Epidermal melanocyte (primary cell): ENCODE data around the gene ZSCAN12.
"Not testable (repeated sequence)": the region's sequence is repeated elsewhere in the genome, so short reads cannot be mapped to it uniquely, and the experiment has no call there.

ENCODE experiments used
- DNase-seq: peaks from one replicate; pipeline ENCODE4 v3.0.0; 2011; ENCODE audit warnings: low spot score; ENCODE audit not compliant: insufficient read length

The ZSCAN12 gene

DNA sequence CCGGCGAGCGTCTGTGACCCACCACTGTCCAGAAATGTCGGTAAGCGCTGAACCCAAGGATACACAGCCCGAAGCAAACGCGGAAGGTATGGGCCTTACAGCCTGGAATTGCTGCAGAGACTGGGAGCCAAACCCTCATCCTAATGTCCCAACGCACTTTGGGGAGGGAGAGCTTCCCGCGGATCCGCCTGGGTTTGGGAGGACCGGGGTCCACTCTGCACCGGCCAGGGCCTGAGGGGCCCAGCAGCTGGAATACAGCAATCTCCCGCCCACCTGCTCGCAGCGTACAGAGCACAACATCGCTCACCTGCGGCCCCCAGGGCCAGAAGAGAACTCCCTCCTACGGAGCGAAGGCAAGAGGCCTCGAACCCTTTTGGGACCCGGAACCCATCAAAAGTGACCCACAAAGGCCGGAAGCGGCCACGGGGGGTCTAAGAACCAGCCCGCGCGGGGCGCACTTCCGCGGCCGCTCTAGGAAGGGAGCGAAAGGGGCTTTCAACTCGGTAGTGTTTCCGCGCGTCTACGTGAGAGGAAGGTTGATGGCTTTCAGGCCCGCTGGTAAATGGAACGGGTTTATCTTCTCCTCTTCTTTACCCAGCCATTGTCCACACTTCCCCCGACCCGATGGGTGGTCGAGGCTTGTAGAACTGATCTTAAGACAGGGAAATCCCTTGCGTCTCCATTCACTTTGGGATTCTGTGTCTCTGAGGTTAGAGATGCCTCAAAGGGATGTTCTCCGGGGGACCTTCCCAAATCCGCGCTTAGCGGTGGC lies at the start of gene ZSCAN12:
ZSCAN12 (minus strand) TSS at position 398 of the 772 bp plus-strand sequence. CDS start 1,342 bp downstream, outside the sequence.
- peak; percentile 57 for DNase-seq

DNA sequence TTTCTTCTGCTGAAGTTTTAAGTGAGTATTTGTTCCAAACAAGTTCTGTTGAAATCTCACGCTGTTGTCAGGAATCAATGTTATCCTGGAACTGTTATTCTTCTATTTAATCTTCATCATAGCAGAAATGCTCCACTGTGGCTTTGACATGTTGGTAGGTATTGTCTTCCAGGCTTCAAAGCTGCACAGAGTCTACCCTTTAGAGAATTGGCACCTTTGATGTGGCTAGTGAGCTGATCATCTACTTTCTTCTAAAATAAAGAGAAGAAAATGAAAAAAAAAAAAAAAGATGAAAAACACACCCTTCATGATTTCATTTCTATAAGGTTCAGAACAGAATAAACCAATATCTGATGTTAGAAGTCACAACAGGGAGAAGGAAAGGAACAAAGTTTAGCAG lies 49.5 kb upstream of the ZSCAN12 start:
- DNase-seq: no peak

DNA sequence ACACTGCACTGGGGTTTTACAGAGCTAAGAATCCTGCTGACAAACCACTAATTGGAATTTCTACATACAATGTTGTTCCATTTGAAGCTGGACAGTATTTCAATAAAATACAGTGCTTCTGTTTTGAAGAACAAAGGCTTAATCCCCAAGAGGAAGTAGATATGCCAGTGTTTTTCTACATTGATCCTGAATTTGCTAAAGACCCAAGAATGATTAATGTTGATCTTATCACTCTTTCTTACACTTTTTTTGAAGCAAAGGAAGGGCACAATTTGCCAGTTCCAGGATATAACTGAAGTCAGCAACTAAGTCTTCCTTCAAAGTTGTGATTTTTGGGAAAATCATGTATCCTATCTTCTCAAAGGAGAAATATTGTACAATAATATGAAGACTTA lies 48.0 kb upstream of the ZSCAN12 start:
- not testable (repeated sequence) for DNase-seq

DNA sequence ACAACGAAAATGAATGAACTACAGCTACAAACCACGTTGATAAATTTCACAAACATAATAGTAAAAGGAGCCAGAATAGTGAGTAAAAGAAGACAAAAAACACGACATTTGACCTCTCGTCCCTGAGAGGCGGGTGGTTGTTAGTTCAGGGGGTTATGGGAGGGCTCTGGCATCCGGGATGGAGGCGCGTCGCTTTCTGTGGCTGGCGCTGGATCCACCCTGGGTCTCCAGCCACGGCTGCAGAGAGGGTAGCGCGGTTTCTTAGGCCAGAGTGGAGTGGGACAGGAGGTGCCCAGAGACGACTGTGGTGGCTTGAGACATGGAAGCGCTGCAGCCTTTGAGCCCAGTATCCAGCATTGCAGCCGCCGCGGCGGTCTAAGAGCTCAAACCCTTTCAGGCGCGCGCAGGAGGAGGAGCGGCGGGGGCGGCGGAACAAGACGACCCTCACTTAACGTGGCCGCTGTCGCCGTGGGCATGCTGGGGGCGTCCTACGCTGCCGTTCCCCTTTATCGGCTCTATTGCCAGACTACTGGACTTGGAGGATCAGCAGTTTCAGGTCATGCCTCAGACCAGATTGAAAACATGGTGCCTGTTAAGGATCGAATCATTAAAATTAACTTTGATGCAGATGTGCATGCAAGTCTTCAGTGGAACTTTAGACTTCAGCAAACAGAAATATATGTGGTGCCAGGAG lies 47.4 kb upstream of the ZSCAN12 start:
- DNase-seq: no peak

DNA sequence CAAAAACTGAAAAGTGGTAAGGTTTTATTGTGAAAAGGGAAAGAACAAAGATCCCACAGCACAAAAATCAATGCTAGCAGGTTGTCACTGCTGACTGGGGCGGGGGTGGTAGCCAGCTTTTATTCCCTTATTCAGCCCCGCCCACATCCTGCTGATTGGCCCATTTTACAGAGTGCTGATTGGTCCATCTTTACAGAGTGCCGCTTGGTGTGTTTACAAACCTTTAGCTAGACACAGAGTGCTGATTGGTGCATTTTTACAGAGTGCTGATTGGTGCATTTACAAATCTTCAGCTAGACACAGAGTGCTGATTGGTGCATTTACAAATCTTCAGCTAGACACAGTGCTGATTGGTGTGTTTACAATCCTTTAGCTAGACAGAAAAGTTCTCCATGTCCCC lies 45.2 kb upstream of the ZSCAN12 start:
- DNase-seq: not testable (repeated sequence)

DNA sequence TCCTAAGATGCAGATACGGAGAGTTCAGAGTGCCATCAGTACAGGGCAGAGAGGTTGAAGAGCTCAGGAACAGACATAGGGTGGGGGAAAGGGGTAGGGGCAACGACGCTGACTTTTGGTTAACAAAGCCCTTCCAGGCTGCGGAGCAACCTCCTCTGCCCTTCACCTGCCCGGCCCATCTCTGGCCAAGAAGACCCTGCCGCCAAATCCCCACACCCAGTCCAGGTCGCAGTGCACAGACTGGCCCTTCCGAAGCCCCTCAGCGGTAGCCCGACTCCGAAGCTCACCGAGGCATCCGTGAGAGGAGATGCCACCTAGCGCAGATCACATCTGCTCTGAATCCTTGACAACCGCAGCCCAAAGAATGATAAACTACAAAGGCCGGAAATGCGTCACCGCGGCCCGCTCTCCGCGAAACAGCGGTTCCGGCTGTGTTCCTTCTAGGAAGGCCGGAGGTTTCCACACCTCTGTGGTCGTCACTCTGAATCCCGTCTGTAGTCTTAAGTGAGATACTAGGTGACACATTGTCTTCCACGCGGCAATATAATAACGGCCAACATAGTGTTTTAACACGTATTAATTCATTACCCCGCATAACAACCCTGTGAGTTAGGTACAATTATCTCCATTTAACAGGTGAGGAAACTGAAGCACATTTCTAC lies 43.7 kb upstream of the ZSCAN12 start, which contains the start of gene ZSCAN23:
ZSCAN23 (minus strand) TSS at position 380 of the 662 bp plus-strand sequence. CDS start 7,225 bp downstream, outside the sequence.
- peak; percentile 63 for DNase-seq

DNA sequence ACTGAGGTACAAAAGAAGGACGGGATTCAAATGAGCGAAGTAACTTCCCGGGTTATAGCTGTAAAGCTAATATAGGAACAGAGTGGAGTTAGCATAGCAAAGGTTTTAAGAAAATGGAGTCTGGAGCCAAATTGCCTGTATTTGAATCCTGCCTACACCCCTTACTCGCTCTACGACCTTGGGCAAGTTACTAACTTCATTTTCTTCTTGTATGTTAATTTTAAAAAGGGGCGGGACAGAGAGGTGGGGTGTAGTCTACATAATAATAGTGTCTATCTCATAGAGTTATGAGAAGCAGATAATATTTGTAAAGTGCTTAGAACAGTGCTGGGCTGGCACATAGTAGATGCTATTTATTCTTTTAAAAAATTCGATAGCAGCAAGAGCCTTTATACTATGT lies 43.0 kb upstream of the ZSCAN12 start:
- no peak for DNase-seq

DNA sequence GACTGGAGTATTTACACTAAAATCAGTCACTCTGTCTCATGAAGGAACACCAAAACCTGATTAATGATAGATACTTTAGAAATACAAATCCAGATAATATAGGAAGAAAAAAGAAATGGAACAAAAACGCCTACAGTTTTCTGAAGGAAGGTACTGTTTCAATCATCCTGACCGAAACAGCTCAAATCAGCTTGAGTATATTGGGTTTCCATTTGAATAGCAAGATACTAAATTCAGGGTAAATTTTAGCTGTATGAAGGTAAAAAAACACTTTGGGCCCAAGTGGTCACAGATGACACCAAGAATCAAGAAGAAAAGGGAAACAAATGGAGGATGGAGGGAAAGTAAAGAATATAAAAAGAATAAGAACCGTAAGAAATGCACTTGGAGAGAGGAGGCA lies 36.9 kb upstream of the ZSCAN12 start:
- DNase-seq: no peak

DNA sequence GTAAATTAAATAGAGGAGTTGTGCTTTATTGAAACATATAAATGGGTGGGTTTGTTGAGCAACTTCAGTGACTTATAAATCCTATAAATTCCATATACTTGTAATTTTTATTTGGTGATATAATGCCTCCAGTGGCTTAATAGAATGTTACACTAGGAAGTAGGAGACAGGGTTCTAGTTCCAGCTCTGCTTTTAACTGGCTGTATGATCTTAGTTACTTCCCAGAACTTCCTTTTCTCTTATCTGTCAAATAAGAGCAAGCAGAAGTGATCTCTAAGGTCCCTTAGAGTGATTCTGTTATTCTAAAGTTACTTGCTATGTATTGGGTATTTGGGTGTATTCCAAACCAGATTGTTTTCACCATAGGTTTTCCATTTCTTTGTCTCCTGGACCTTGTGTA lies 33.6 kb upstream of the ZSCAN12 start:
- DNase-seq: no peak

DNA sequence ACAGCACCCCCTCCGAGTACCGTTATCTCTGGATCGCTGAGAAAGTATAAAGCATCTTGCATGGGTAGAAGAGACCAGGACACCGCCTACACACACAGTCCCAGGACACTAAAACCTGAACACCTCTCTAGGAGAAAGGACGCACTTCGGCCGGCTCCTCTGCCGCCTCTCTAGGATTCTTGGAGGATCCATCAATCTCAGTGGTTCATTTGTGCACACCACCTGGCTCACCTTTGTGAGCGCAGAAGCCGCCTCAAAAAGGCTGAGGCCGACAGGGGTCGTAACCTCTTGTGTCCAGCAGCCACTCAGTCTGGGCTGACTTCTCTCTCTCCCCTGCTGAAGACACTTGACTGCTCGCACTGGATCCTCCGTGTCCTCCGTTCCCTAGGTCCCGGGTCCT lies 30.2 kb upstream of the ZSCAN12 start:
- no peak for DNase-seq

DNA sequence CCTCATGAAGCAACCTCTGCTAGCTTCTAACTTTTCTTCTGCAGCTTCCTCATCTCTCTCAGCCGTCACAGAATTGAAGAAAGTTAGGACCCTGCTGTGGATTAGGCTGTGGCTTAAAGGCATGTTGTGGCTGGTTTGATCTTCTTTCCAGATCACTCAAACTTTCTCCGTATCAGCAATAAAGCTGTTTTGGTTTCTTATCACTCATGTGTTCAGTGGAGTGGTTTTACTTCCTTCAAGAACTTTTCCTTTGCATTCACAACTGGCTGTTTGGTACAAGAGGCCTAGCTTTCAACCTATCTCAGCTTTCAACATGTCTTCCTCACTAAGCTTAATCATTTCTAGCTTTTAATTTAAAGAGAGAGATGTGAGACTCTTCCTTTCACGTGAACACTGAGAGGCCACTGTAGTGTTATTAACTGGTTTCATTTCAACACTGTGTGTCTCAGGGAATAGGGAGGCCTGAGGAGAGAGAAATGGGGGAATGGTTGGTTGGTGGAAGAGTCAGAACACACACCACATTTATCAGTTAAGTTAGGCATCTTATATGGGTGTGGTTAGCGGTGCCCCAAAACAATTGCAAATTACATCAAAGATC lies 26.5 kb upstream of the ZSCAN12 start:
- DNase-seq: no peak

DNA sequence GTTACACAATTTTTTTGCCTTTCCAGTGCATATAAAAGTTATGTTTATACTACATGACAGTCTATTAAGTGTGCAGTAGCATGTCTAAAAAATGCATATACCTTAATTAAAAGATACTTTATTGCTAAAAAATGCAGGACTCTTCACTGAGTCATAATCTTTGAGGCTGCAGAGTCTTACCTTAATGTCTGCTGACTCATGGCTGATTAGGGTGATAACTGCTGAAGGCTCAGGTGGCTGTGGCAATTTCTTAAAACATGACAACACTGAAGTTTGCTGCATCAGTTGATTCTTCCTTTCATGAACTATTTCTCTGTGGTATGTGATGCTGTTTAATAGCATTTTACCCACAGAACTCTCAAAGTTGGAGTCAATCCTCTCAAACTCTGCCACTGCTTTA lies 24.6 kb upstream of the ZSCAN12 start:
- DNase-seq: no peak

DNA sequence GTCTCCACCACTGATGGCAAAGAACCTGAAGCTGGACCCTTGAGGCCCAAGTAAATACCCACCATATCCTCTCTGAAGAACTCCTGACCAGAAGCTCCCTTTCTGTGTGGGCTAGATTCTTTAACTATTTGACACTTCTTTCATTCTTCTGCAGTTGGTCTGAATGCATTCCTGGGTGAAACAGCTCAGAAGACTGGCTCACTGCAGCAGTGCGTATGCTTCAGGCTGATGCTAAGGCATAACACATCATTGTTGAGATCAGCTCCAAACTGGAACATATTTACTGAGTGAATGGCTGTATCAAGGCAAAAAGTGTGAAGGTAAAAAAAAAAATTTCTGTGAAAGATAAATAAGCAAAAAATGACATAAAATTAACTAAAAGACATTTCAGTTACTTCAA lies 24.0 kb upstream of the ZSCAN12 start:
- DNase-seq: no peak

DNA sequence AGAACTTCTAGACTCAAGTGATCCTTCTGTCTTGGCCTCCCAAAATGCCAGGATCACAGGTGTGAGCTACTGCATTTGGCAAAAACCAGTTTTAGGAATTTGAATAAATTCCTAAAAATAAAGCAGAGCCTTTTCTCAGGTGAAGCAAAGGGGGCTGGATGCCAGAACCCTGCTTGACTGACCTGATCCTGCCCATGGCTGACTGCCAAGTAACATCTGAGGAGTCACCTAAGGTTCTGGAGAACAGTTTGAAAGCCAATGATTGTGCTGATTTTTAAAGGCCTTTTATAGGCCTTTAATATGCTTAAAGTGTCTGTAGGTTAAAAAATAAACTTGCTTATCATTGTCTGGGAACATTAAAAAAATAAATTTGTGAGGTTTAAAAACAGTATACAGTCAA lies 14.1 kb upstream of the ZSCAN12 start:
- DNase-seq: no peak

DNA sequence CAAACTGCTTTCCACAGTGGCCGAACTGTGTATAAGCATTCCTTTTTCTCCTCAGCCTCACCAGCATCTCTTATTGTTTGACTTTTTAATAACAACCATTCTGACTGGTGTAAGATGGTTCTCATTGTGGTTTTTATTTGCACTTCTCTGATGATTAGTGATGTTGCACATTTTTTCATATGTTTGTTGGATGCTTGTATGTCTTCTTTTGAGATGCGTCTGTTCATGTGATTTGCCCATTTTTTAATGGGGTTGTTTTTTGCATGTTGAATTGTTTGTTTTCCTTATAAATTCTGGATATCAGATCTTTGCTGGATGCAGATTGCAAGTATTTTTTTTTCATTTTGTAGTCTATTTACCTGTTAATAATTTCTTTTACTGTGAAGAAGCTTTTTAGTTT lies 11.2 kb upstream of the ZSCAN12 start:
- no peak for DNase-seq

DNA sequence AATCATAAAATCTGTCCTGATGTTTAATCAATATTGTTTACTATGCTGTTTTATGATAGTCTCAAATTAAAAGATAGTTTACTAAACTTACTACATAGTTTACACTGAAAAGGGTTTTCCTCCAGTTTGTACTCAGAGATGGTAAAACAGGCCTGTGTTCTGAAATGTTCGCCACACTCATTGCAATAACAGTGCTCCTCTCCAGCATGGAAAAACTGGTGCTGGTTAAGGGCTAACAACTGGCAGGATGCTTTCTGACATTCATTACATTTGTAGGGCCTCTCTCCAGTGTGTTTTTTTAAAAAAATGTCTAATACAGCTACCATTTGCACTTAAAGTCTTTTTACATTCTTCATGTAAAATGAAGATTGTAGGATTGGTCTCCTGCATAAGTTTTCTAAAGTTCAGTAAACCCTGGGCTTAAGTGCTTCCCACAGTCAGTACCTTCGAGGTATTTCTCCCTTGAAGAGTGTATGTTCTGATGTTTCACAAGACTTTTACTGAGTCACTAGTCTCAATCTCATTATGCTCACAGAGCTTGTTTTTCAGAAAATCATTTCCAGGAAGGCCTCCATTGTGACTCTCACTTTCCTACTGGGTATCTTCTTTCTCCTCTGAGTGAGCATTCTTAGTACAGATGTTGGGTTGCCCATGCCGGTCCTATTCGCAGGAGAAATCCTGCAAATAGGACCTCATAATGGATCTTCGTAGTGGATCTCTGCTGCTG lies 8.7 kb upstream of the ZSCAN12 start:
- no peak for DNase-seq

DNA sequence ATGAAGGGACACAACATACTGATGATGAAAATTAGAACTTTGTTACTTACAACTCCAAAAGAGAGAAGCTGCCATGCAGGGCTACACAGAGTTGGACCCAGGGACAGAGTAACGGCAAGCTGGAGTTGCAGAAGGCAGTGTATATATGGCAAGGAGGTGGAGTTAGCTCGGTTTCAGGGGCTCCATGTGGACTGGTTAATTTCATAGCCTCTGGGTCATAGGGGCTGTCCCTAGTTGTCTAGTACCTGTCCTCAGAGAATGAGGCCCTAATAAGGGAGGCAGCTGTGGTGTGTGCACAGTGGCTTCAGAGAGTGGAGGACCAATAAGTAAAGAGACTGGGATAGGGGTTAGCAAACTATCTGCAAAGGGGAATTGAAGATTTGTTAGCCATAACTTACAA lies 7.9 kb upstream of the ZSCAN12 start:
- DNase-seq: no peak

DNA sequence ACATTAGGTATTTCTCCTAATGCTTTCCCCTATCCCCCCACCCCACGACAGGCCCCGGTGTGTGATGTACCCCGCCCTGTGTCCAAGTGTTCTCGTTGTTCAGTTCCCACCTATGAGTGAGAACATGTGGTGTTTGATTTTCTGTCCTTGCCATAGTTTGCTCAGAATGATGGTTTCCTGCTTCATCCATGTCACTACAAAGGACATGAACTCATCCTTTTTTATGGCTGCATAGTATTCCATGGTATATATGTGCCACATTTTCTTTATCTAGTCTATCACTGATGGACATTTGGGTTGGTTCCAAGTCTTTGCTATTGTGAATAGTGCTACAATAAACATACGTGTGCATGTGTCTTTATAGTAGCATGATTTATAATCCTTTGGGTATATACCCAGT lies 4.4 kb upstream of the ZSCAN12 start:
- DNase-seq: not testable (repeated sequence)

DNA sequence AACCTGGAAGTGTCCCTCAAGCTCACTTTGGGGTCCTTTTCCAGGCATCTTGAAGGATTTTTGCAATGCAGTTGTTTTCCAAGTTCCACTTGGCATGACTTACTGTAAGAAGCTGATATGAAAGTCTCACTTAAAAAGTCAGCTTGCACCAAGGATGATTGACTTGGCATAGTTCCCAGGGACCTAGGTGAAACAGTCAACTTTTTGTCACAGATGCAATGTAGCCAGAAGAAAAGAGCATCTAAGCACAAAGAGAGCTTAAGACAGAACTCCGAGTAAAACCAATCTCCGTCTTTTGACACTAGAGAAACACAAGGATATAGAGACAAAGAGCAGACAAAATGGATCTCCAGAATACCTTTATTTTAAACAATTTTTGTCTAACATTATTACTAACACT lies 2.6 kb upstream of the ZSCAN12 start:
- DNase-seq: no peak

DNA sequence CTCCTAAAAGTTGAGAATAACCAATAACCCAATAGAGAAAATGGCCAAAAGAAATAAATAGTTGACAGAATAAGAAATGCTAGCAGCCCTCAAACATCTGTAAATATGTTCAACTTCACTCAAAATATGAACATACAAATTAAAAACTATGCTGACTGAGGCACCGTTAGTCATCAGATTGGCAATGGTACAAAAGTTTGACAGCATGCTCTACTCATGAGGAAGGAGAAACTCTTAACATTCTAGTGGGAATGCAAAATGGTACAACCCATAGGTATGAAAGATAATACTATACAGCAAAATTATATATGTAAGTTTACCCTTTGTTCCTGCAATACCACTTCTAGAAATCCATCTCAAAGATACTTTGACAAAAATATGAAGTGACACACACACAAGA lies 1.6 kb upstream of the ZSCAN12 start:
- DNase-seq: no peak

DNA sequence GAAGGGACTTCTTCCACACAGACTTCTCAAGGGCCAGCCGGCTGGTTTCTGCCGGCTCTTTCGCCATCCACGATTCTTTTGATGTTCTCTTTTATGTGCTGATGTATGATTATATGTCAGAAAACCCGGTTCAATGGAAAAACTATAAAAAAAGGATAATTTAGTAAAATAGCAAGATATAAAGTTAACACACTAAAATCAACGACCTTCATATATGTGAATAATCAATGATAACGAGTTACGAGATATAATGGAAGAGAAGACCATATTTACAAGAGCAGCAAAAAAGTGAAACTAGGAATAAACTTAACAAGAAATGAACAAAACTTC lies 540 bp upstream of the ZSCAN12 start:
- DNase-seq: no peak
